Loucy (cell line): ENCODE results near the gene WDR64.

ENCODE experiments used
- CTCF ChIP-seq: fragments of 200-600 bp; sonication (generic); conservative IDR thresholded peaks from 2 replicates; pipeline ENCODE4 v1.5.1; 2014; ENCODE audit warnings: mild to moderate bottlenecking, antibody characterized with exemption, low read length
- EZH2phosphoT487 ChIP-seq: fragments of 200-600 bp; IDR thresholded peaks from 2 replicates; pipeline ENCODE4 v1.6.1; 2018; ENCODE audit warnings: antibody characterized with exemption, mild to moderate bottlenecking, moderate library complexity, borderline replicate concordance

DNA sequence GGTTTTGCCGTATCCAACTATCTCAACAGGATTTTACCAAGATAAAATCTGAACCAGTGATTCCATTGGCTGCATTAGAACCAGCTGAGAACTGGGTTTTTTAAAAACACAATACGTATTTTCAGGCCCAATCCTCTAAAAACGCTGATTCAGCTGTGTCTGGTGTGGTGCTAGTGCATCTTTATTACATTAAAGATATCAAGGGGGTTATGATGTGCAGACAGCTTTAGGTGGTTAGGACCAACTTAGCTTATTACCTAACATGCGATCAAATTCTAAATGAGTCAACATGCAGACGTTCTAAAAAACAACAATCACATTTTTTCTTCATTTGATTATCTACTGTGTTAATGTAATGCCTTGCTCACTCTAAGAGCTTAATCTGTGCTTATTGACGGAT, 163.9 kb downstream of the WDR64 start:
- TF ChIP-seq CTCF (no peak), EZH2phosphoT487 (no peak)
